Transverse colon (tissue), 4 donors: Measurements from ENCODE around the gene ALG6. TPM values are rescaled to one million over a fixed set of nuclear protein-coding genes. Genes with fewer than 3 reads are reported as not detected.

Experiments used
- DNase-seq: peaks from one replicate; pipeline ENCODE4 v3.0.0-alpha.2; 2019
- H3K27ac ChIP-seq, 4 donors: fragments of 200-600 bp; sonication (generic); 2 replicates each; pipeline ENCODE4 v1.5.1; 2016 to 2018; ENCODE audit warnings: inconsistent platforms in 4 of 4
- H3K27me3 ChIP-seq: fragments of 200-600 bp; sonication (generic); 2 replicates; pipeline ENCODE4 v1.5.1; 2017; ENCODE audit warnings: inconsistent platforms
- H3K36me3 ChIP-seq, 4 donors: fragments of 200-600 bp; sonication (generic); 2 replicates each; pipeline ENCODE4 v1.5.1; 2017 to 2019; ENCODE audit warnings: inconsistent platforms in 4 of 4
- H3K4me1 ChIP-seq, 4 donors: fragments of 200-600 bp; sonication (generic); 2 replicates each; pipeline ENCODE4 v1.5.1; 2017 to 2020; ENCODE audit warnings: inconsistent platforms in 4 of 4
- H3K4me3 ChIP-seq, 4 donors: fragments of 200-600 bp; sonication (generic); 1 replicate in 1 of 4; 2 replicates in 3 of 4; pipeline versions ENCODE4 v1.5.1 to v1.6.1; 2017 to 2019; ENCODE audit warnings: inconsistent platforms in 4 of 4
- H3K9me3 ChIP-seq, 2 donors: fragments of 200-600 bp; sonication (generic); 2 replicates each; pipeline ENCODE4 v1.5.1; 2017 to 2019; ENCODE audit warnings: inconsistent platforms in 2 of 2
- CTCF ChIP-seq, 5 experiments: fragments of 200-600 bp in 3 of 5; fragments of 450-650 bp in 2 of 5; sonication (generic) in 3 of 5; IDR thresholded peaks; 1 replicate in 2 of 5; 2 replicates in 3 of 5; pipeline ENCODE4 v1.5.1; 2016 to 2017; ENCODE audit warnings: antibody characterized with exemption in 5 of 5, inconsistent platforms in 3 of 5, mild to moderate bottlenecking in 2 of 5, moderate library complexity in 1 of 5
- EP300 ChIP-seq: sonication (generic); formaldehyde crosslinking; IDR thresholded peaks from one replicate; pipeline ENCODE4 v1.6.1; 2017; ENCODE audit warnings: antibody characterized with exemption, low read depth
- POLR2A ChIP-seq: fragments of 450-650 bp; IDR thresholded peaks from one replicate; pipeline ENCODE4 v1.6.1; 2016; ENCODE audit warnings: antibody characterized with exemption, mild to moderate bottlenecking, moderate library complexity
- POLR2AphosphoS5 ChIP-seq, 3 donors: sonication (generic); formaldehyde crosslinking; IDR thresholded peaks; one replicate each; pipeline ENCODE4 v1.6.1; 2016; ENCODE audit warnings: antibody characterized with exemption in 3 of 3
- WGBS, 2 donors: methylation state at CpG; one replicate each; pipeline ENCODE4 v1.1.5; 2018; ENCODE audit warnings: low coverage in 1 of 2; 5-methylcytosine and 5-hydroxymethylcytosine counted together
- in situ Hi-C, 4 donors: fragments of 200-750 bp; cut with MboI; loops; one replicate each; pipeline versions ENCODE4 v1.15.0 to v1.15.1; 2017; ENCODE audit warnings: low sequenced_read_pairs in 3 of 4, low pct_ligation_motif_present in 1 of 4, low pct_unique_long_range_greater_than_20kb in 1 of 4
- intact Hi-C: fragments of 100-400 bp; cut with DNase I; formaldehyde crosslinking; loops from one replicate; pipeline ENCODE4 v1.15.1; 2023; ENCODE audit warnings: low total_unique reads
- total RNA-seq, 4 donors: library from RNA; depleted of rRNA; stranded (reverse); fragments of >200 nt; gene quantifications; one replicate each; pipeline ENCODE4 v1.1.0, GENCODE V29; 2016

Gene ALG6
- total RNA-seq, 4 donors from 2014 or later = 0.60 to 20.0 (median 9.3) TPM

DNA sequence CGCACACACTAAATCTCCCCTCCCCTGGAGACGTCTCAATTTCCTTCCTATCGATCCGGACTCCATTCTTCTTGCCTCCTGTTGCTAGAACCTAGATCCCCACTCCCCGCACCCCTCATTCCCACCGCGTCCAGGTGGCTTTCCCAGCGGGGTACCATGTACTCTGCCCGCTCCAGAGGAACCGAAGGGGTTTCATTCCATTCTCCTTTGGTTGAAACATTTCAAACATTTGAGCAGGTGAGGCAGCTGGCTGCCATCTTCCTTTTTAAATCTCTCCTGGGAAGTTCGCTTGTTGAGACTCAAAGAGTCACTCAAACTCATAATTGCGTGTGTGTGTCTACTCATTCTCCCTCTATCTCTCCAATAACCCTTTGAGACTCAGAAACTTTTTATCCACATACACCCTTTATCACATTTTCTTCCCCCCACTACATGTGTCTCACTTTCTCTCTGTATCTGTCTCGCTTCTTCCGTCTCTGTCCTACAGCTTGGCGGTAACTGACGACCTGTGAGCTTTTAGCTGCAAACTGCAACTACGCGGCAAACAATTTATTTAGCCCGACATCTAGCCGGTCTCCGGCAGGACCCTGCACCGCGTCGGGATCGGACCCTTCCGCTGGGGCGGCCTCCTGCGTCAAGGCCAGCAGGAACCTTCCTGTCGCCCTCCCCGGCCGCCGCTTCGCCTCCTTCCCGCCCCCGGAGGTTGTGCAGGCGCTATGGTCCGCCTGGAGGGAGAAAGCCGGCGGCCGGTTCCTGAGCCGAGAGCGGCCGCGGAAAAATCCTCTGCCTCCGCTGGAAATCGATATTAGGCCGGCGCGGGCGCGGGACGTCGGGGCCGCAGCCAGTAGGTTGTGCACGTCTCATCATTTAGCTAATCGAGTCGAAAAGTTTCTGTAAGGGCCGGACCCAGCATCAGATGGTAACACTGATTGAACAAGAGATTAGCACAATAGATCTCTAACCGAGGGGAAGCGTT, 48.1 kb upstream of the ALG6 start:
- Histone ChIP-seq H3K4me1 (peaks cover 0 to 56% (median 40%) of the 10 kb centered on the region in 4 donors), H3K27me3 (peaks cover 100% of the 10 kb centered on the region), H3K36me3 (no peaks in the 10 kb centered on the region), H3K9me3 (no peaks in the 10 kb centered on the region), H3K4me3 (no peak overlapping the region), H3K27ac (no peak overlapping the region)
- in situ Hi-C loops (no loop called here), intact Hi-C loops (no loop called here)
- WGBS, 2 donors = 18 to 23% methylated on average over 11 to 60 of the region's 60 CpGs
- DNase-seq = no peak
- TF ChIP-seq CTCF (IDR thresholded peaks at IDR 0.05) = no peak
- TF ChIP-seq POLR2AphosphoS5 (IDR thresholded peaks at IDR 0.05) = no peak
- TF ChIP-seq EP300 = no peak
- no peak for TF ChIP-seq POLR2A

DNA sequence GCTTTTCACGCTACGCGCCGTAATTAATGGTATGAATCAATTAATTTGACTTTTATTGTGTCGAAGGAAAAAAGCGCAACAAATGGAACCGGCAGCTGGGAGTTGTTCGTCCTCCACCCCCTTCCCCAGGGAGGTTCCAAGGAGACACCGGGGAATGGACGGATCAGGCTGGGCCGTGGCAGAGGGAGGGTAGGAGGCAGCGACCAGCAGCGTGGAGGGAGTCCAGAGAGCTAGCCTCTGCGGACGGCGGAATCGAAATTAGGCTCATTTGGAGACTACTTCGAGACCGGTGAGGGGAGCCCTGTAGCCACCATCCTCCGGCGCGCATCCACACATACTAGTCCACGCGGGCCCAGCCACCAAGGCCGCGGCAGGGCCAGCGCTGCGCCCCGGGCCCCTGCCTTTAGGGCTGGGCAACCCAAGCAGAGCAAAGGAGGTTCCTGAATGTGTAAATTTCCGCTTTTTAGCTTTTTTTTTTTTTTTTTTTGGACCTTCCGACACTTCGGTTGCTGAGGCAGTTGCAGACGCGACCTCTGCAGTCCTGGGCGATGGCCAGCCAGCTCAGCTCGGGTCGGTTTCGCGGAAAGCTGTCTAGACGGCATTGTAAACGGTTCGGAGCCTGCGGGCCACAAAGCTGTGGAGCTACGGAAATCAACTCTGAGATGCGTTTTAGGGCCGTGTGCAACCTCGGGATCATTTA, 47.3 kb upstream of the ALG6 start:
- Histone ChIP-seq H3K9me3 (no peaks in the 10 kb centered on the region), H3K27ac (no peak overlapping the region), H3K4me1 (peaks cover 0 to 59% (median 42%) of the 10 kb centered on the region in 4 donors), H3K27me3 (peaks cover 100% of the 10 kb centered on the region), H3K4me3 (no peak overlapping the region), H3K36me3 (no peaks in the 10 kb centered on the region)
- no peak for DNase-seq
- TF ChIP-seq POLR2A (no peak), POLR2AphosphoS5 (IDR thresholded peaks at IDR 0.05) (no peak), EP300 (no peak), CTCF (IDR thresholded peaks at IDR 0.05) (no peak)
- 16% methylated on average over 47 of the region's 47 CpGs; no CpG with 5 or more reads in 1 of the 2 donors for whole genome bisulfite sequencing, 2 donors
- in situ Hi-C loops (no loop called here), intact Hi-C loops (no loop called here)

GRCh38 chr1:63321066-63321784, 46.2 kb upstream of the ALG6 start:
- Histone ChIP-seq H3K4me3 (peak overlapping the region in 1 of 4 donors; percentile 64), H3K36me3 (no peaks in the 10 kb centered on the region), H3K9me3 (no peaks in the 10 kb centered on the region), H3K4me1 (peaks cover 0 to 59% (median 42%) of the 10 kb centered on the region in 4 donors), H3K27ac (peak overlapping the region in 1 of 4 donors; percentile 5), H3K27me3 (peaks cover 100% of the 10 kb centered on the region)
- in situ Hi-C loops (no loop called here), intact Hi-C loops (no loop called here)
- WGBS, 2 donors = 2 to 23% methylated on average over 7 to 35 of the region's 39 CpGs
- TF ChIP-seq EP300 (no peak), POLR2A (no peak), CTCF (IDR thresholded peaks at IDR 0.05) (no peak), POLR2AphosphoS5 (IDR thresholded peaks at IDR 0.05) (no peak)
- no peak for DNase-seq

DNA sequence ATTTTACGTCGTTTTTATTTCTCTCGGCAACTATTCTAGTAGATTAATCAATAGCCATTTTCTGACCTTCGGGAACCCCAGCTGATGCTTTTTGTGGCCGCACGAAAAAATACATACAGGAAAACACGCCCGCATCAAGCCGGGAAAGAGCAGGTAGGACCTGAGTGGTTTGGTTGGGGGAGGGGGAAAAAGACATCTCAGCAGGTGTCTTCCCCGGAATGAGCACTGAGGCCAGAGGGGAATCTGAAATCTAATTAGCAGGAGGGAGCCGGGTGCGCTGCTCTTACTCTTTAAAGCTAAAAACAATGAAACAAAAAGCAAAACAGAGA, 45.7 kb upstream of the ALG6 start:
- no peak for DNase-seq
- TF ChIP-seq EP300 (no peak), CTCF (IDR thresholded peaks at IDR 0.05) (no peak), POLR2AphosphoS5 (IDR thresholded peaks at IDR 0.05) (no peak), POLR2A (no peak)
- H3K36me3 ChIP-seq = no peaks in the 10 kb centered on the region
- H3K9me3 ChIP-seq = no peaks in the 10 kb centered on the region
- peaks cover 0 to 58% (median 42%) of the 10 kb centered on the region in 4 donors for H3K4me1 ChIP-seq
- peak overlapping the region in 3 of 4 donors; percentile 31 to 64 (median 50) for H3K4me3 ChIP-seq
- whole genome bisulfite sequencing, 2 donors = 5 to 9% methylated on average over 8 to 12 of the region's 12 CpGs
- intact Hi-C loops (no loop called here), in situ Hi-C loops (no loop called here)
- H3K27me3 ChIP-seq = peaks cover 100% of the 10 kb centered on the region
- H3K27ac ChIP-seq = peak overlapping the region in 1 of 4 donors; percentile 5
